H1 (cell line): ENCODE measurements around the gene SLC1A7. TPM values are rescaled to one million over a fixed set of nuclear protein-coding genes. Genes with fewer than 3 reads are reported as not detected.

Source experiments
- RAD21 ChIP-seq, 2 experiments: IDR thresholded peaks in 1 of 2; conservative IDR thresholded peaks in 1 of 2; 2 replicates each; pipeline ENCODE4 v1.6.1; 2011; ENCODE audit warnings: low read depth in 2 of 2, low read length in 2 of 2, improper control_type of control experiment in 1 of 2, inconsistent platforms in 1 of 2, mild to moderate bottlenecking in 1 of 2, moderate library complexity in 1 of 2
- polyA plus RNA-seq, 7 experiments: library from polyadenylated mRNA; depleted of rRNA in 3 of 7; stranded (reverse) in 5 of 7; unstranded in 2 of 7; fragments of >200 nt in 5 of 7; fragments of 200-250 nt in 2 of 7; gene quantifications; 1 replicate in 5 of 7; 2 replicates in 1 of 7; 4 replicates in 1 of 7; pipeline versions ENCODE4 v1.2.1 to v1.2.3, GENCODE V29; 2011 to 2013; ENCODE audit warnings: missing spikeins in 2 of 7, mixed read lengths in 2 of 7
- total RNA-seq: library from RNA; stranded (reverse); fragmentation: NEBNext Ultra II Directional; extraction: Animal tissue kit (Norgen Biotek cat#: 25700); gene quantifications from 2 replicates; pipeline ENCODE4 v1.2.1, GENCODE V29; 2021

SLC1A7 gene
- total and polyA plus RNA-seq, 2 of the 8 experiments (the other 6 are each of a cell fraction or from before 2014, with no cell fraction given): not detected

GRCh38 chr1:53187401-53187800, 45.0 kb upstream of the SLC1A7 start (continued):
- TF ChIP-seq RAD21 (IDR thresholded peaks at IDR 0.05 in 1 of 2, conservative IDR thresholded peaks at IDR 0.05 in 1 of 2; ENCODE audit: low read depth in 2 of 2, low read length in 2 of 2): no peak
